ENCODE results near the gene TRIM37.
A peak's percentile ranks its signal among the peaks of the same experiment; 100 is the strongest.
"Not testable (repeated sequence)": the region's sequence is repeated elsewhere in the genome, so short reads cannot be mapped to it uniquely, and the experiment has no call there.

The TRIM37 gene

GRCh38 chr17:58968426-58969061 lies 138.1 kb downstream of the TRIM37 start:
- DNase-seq (ENCODE audit: low read depth) = no peak
- in situ Hi-C loops (cut with HindIII; ENCODE audit: low sequenced_read_pairs) = no loop called here
- no peak for TF ChIP-seq CTCF (IDR thresholded peaks at IDR 0.05; ENCODE audit: low read depth, low read length, missing control alignments)
- H3K4me3 ChIP-seq (ENCODE audit: low read depth, low read length) = no peak overlapping the region

GRCh38 chr17:58966208-58966607 lies 140.5 kb downstream of the TRIM37 start:
- DNase-seq (ENCODE audit: low read depth) = no peak
- TF ChIP-seq CTCF (IDR thresholded peaks at IDR 0.05; ENCODE audit: low read depth, low read length, missing control alignments) = no peak
- H3K4me3 ChIP-seq (ENCODE audit: low read depth, low read length) = no peak overlapping the region
- in situ Hi-C loops (cut with HindIII; ENCODE audit: low sequenced_read_pairs) = no loop called here

- TF ChIP-seq CTCF (IDR thresholded peaks at IDR 0.05; ENCODE audit: low read depth, low read length, missing control alignments) = no peak
- in situ Hi-C loops (cut with HindIII; ENCODE audit: low sequenced_read_pairs) = no loop called here
- no peak overlapping the region for H3K4me3 ChIP-seq (ENCODE audit: low read depth, low read length)
- no peak for DNase-seq (ENCODE audit: low read depth)
Measured at GRCh38 chr17:58965221-58965620, 141.5 kb downstream of the TRIM37 start.

- DNase-seq (ENCODE audit: low read depth) = peak; percentile 82
- H3K4me3 ChIP-seq (ENCODE audit: low read depth, low read length) = no peak overlapping the region
- peak; percentile 48 for TF ChIP-seq CTCF (IDR thresholded peaks at IDR 0.05; ENCODE audit: low read depth, low read length, missing control alignments)
- in situ Hi-C loops (cut with HindIII; ENCODE audit: low sequenced_read_pairs) = no loop called here
Measured at GRCh38 chr17:58960068-58960467, 146.6 kb downstream of the TRIM37 start.

- DNase-seq (ENCODE audit: low read depth); in situ Hi-C loops (cut with HindIII; ENCODE audit: low sequenced_read_pairs); H3K4me3 ChIP-seq (ENCODE audit: low read depth, low read length): not testable (repeated sequence)
Measured at GRCh38 chr17:58957725-58958073, 149.0 kb downstream of the TRIM37 start.

- H3K4me3 ChIP-seq (ENCODE audit: low read depth, low read length) = no peak overlapping the region
- TF ChIP-seq CTCF (IDR thresholded peaks at IDR 0.05; ENCODE audit: low read depth, low read length, missing control alignments) = no peak
- in situ Hi-C loops (cut with HindIII; ENCODE audit: low sequenced_read_pairs) = no loop called here
- no peak for DNase-seq (ENCODE audit: low read depth)
Measured at GRCh38 chr17:58956997-58957724, 149.5 kb downstream of the TRIM37 start.

- DNase-seq (ENCODE audit: low read depth); in situ Hi-C loops (cut with HindIII; ENCODE audit: low sequenced_read_pairs); H3K4me3 ChIP-seq (ENCODE audit: low read depth, low read length): not testable (repeated sequence)
Measured at GRCh38 chr17:58954358-58954757, 152.3 kb downstream of the TRIM37 start.
